ENCODE data around the gene MICAL3. TPM values are rescaled to one million over a fixed set of nuclear protein-coding genes. Genes with fewer than 3 reads are reported as not detected.

Gene MICAL3
- total and polyA plus RNA-seq, 9 of the 15 experiments (the other 6 are each of a cell fraction or from before 2014, with no cell fraction given), result 0.53 to 32.1 (median 12.3) TPM

DNA sequence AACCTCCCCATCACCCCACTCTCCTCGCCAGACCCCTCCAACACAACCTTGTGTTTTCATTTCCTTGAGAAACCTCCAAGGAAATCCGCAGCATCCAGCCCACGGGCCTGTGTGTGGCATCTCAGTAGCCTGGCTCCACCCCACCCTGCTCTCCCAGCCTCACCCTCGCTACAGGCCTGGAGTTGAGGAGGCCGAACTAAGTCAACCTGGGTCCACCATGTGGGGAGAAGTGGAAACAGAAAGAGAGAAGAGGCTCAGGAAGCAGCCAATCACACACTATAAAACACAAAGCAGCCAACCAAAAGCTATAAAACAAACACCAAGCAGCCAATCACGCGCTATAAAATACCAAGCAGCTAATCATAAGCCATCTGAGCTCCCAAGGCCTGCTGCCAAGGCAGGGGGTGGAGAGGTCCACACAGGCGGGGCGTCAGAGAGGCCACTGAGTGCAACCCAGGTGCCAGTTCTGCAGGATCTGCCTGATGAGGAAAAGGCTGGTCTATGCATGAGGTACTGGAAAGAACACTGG is 72.0 kb downstream of the MICAL3 start:
- H3K27me3 ChIP-seq (ENCODE audit: control insufficient read depth in 2 of 2, insufficient read depth in 2 of 2, low read length in 2 of 2), result no peaks in the 10 kb centered on the region
- no peak overlapping the region for H2AFZ ChIP-seq (ENCODE audit: low read depth, low read length)
- H4K20me1 ChIP-seq (replicated peaks; ENCODE audit: control insufficient read depth, insufficient read depth, low read length), result peaks cover 35% of the 10 kb centered on the region
- no peak overlapping the region for H3K4me2 ChIP-seq (ENCODE audit: insufficient read depth, low read length)
- no peaks in the 10 kb centered on the region for H3K9me1 ChIP-seq (ENCODE audit: control insufficient read depth, insufficient read depth, low read length)
- FAIRE-seq (no peak), DNase-seq (ENCODE audit: extremely low read depth in 1 of 4, low spot score in 3 of 4) (peak in 2 of 4 experiments; percentile 19 to 44), ATAC-seq (peak; percentile 63)
- POLR2A ChIA-PET, result interaction anchor here (0.6 to 1.4 kb wide), 3 partner anchors 10 to 13 kb away, joined by 3 to 11 read pairs (median 3); no protein-coding TSS in a partner anchor
- H3K36me3 ChIP-seq (ENCODE audit: control insufficient read depth, insufficient read depth, low read length), result no peaks in the 10 kb centered on the region
- BruUV-seq (replicated peaks), result no TSS peak
- H3K4me3 ChIP-seq, result no peak overlapping the region
- peaks cover 0 to 4% of the 10 kb centered on the region in 2 experiments; a peak in 4 of 5 replicates for H3K4me1 ChIP-seq (replicated peaks in 1 of 2; ENCODE audit: control insufficient read depth in 2 of 2, insufficient read depth in 2 of 2, low read length in 2 of 2)
- intact Hi-C loops (cut with micrococcal nuclease), result no loop called here
- peaks cover 26% of the 10 kb centered on the region; the same call in 2 of the 3 replicates for H3K79me2 ChIP-seq (ENCODE audit: control insufficient read depth, insufficient read depth, low read length)
- no peak for TF ChIP-seq MIER1 (IDR thresholded peaks at IDR 0.05; ENCODE audit: low read depth)
- TF ChIP-seq BMI1 (IDR thresholded peaks at IDR 0.05; ENCODE audit: low read length), result no peak
- TF ChIP-seq EP400 (IDR thresholded peaks at IDR 0.05), result no peak
- peak; percentile 29 for TF ChIP-seq ASH1L (IDR thresholded peaks at IDR 0.05; ENCODE audit: borderline replicate concordance, low read depth, partially characterized antibody)
- TF ChIP-seq FOXP4 (CRISPR knock-in tag; IDR thresholded peaks at IDR 0.05; ENCODE audit: borderline replicate concordance), result no peak
- no peak for TF ChIP-seq ELF2 (CRISPR knock-in tag; IDR thresholded peaks at IDR 0.05)
- no peak for TF ChIP-seq SIX5 (IDR thresholded peaks at IDR 0.05; ENCODE audit: borderline replicate concordance in 1 of 2, insufficient read depth in 1 of 2, low read depth in 1 of 2, low read length in 2 of 2)
- no peak overlapping the region for H3K27ac ChIP-seq (ENCODE audit: extremely low read depth, low read depth, low read length)
- H3K9ac ChIP-seq (ENCODE audit: insufficient read depth in 1 of 2, low read depth in 2 of 2, low read length in 2 of 2), result no peak overlapping the region
- no peaks in the 10 kb centered on the region for H3K9me3 ChIP-seq (replicated peaks; ENCODE audit: control insufficient read depth, insufficient read depth, low read depth, low read length)
- in situ Hi-C loops (cut with MboI), result no loop called here
- WGBS (ENCODE audit: insufficient coverage, low coverage, missing lambda C conversion rate), result 72% methylated on average over 9 of the region's 9 CpGs
- CTCF ChIA-PET (ENCODE audit: low intra/inter-chr PET ratio), result no interaction called here

Data from K562 (cell line).